HG02610 (cell line): ENCODE data around the gene LRRC18.

Experiments used
- ATAC-seq: cut with Tn5 transposase; IDR thresholded peaks from one replicate; pipeline ENCODE4 v1.9.1; 2021; ENCODE audit warnings: mild to moderate bottlenecking, moderate library complexity; ENCODE audit not compliant: unreplicated experiment

Gene LRRC18

DNA sequence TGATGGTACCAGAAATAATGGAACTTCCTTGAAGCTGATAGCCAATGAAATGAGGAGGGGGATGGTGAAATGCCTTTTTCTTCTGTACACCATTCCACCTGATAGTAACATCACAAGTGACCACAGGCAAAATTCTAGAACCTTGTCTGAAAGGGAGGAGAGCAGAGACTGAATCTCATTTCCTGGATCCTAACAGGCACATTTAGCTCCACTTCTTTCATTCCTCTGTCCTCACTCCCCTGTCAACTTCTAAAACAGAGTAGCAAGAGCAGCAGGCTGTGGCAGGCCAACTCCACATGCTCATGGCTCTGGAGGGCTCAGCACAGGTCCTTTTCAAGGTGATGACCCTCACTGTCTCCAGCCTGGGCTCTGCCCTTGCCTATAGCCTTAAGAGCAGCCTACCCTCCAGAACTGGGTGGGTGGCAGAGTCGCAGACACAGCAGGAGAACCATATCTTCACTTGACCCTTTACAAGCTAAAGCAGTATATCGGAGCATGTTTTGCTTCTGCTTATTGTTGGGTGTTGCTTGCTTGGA is at the start of gene LRRC18:
LRRC18 (minus strand) TSS at position 51 of the 536 bp plus-strand sequence. CDS start 25,685 bp downstream, outside the sequence.
- ATAC-seq: no peak

DNA sequence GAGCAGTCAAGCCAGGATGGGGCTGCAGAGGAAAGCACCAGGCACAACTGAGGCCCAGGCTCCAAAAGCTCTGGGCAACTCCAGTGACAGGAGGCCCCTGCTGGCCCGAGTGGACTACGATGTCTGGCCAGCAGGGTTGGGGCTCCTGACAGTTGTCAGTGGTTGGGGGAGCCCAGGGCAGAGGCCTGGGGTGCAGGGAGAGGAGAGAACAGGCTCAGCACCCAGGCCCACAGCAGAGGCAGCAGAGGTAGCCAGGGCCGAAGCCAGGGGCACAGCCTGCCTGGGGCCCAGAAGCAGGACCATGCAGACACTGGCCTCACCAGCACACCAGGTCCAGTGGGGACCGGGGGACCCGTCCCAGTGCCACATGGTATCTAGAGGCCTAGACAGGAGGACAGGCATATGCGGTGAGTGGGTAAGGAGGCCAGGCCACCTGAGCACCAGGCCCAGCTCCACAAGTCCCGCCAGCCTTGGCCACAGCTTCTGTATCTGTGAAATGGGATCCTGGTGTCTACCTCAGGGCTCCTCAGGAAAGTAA is 46.0 kb upstream of the LRRC18 start:
- ATAC-seq: no peak

DNA sequence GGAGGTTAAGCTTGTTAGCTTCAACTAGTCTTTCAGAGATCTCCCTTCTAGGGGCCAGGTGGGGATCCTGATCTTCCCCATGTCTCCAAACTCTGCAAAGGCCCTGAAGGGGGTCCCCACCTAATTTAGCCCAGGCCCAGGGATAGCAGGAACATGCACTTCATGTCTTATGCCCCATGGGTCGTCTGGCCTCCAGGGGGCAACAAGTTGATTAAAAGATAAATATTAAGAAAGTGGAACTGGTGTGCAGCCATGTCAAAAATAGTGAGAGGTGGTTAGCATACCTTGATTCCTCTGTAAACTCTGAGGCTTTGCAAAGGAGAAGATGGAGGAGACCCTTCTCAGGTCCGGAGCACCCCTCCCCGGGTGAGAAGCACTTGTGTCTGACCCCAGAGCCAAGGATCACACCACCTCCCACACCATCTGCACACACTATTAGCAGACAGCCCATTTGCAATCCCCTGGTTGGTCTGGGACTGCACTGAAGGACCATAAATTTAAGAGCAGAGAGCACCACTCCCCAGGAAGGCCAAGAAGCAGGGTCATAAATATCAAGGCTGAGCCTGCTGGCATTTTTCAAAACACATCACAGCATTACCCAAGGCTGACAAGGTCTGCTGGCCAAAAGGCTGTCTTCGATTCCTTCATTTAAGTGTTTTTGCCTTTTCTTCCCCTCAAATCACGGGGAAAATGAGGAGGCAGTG is 44.2 kb upstream of the LRRC18 start:
- ATAC-seq: no peak

- no peak for ATAC-seq
These were observed 42.9 kb upstream of the LRRC18 start for GRCh38 chr10:48982584-48982983.

- no peak for ATAC-seq
These were observed 41.8 kb upstream of the LRRC18 start for GRCh38 chr10:48981310-48981907.

DNA sequence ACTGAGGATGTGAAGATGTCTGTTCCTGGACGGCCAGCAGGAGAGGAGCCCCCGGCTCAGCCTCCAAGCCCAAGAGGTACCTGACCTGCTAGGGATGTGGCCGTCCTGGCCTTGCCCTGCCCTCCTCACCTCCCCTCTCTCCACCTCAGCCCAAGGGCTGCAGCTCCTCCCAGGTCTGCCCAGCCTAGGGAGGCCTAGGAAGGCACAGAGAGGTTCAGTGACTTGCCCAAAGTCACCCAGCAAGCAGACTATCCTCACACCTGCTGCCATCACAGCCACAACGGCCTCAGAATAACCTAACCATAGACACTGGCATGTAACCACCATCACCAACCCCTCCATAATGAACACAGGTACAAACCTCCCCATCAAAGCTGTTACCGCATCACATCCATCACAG is 38.7 kb upstream of the LRRC18 start:
- no peak for ATAC-seq

- ATAC-seq: no peak
These were observed 36.6 kb upstream of the LRRC18 start for GRCh38 chr10:48976196-48976595.

- ATAC-seq: no peak
These were observed 35.0 kb upstream of the LRRC18 start for GRCh38 chr10:48974510-48975156.

GRCh38 chr10:48973065-48973464 is 33.4 kb upstream of the LRRC18 start:
- no peak for ATAC-seq

DNA sequence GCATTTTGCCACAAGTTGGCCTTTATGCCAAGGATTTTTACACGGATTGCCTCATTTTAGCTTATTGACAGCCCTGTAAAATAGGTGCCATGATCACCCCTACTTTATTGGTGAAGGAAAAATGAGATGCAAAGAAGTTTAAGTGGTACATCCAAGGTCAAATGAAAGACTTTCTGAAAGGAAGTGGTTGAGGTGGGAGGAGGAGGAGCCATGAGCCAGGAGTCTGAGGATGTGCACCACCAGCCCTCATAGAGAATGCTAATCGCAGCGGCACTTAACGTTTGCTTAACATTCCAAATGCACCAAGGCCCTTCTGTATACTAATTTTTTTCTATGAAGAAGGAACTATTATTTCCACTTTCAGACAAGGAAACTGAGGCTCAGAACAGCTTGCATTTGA is 31.0 kb upstream of the LRRC18 start:
- no peak for ATAC-seq

DNA sequence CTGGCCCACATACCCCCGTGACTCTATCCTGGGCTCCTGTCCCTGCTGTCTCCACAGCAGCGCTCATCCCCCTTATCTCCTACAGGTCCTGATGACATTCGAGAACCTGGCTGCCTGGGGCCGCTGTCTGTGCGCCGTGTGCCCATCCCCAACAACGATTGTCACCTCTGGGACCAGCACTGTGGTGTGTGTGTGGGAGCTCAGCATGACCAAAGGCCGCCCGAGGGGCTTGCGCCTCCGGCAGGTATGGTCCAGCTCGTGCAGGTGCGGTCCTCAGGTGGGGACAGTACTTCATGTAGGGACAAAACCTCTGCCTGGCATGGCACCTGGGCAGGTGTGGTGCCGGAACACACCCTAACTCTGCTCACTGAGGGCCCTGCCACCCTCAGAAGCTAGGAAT is 30.4 kb upstream of the LRRC18 start:
- no peak for ATAC-seq

DNA sequence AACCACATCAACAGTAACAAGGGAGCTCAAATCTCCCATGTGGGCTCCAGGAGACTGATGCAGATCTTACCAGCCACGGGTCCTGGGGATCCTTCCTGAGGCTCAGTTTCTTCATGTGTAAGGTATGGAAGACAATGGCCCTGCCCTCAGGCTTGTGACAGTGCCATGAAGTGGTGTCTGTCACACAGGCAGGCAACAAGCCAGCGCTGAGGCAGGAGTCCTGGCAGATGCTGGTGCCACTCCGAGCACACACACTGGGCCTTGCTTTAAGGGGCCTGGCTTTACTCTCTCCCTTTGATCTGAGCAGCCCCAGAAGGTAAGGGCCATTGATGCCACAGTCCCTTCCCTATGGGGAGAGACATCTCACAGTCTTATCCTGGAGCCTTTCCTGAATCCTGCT is 28.4 kb upstream of the LRRC18 start:
- no peak for ATAC-seq

- ATAC-seq: no peak
These were observed 25.8 kb upstream of the LRRC18 start for GRCh38 chr10:48965460-48965859.

- ATAC-seq: no peak
These were observed 24.4 kb upstream of the LRRC18 start for GRCh38 chr10:48964038-48964437.

GRCh38 chr10:48958598-48959190 is 19.1 kb upstream of the LRRC18 start:
- ATAC-seq: no peak

DNA sequence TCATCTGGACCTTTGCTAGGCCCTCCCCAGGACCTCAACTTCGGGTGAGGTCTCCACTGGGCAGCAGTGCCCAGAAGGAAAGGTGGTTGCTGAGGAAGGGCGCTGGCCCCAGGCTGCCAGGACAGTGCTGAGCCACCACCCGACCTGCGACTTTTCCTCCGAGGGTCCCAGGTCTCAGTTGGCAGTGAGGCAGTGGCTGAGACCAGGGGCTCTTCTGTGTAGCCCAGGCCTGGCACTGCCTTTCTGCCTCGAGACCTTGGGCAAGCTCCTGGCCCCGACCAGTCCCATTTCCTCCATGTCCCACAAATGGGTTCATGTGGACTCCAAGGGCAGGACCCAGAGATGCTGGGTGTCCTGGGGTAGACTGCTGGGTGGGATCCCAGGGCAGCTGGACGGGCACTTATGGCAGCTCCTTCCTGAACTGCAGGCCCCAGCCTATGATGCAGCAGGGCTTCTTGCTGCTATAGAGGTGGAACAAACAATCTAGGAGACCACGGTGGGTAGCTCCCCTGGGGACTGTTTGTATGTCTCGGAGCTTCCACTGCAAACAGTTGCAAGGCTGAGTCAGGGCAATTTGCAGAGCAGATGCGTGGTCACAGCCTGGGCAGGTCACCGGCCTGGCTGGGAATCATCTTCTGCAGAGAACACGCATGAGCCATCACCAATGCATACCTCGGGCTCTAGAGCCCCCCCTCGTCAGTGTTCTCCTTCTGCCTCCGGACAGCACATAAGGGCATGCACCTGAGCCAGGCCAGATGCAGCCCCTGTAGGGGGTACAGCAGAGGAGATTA is 17.9 kb upstream of the LRRC18 start:
- no peak for ATAC-seq

DNA sequence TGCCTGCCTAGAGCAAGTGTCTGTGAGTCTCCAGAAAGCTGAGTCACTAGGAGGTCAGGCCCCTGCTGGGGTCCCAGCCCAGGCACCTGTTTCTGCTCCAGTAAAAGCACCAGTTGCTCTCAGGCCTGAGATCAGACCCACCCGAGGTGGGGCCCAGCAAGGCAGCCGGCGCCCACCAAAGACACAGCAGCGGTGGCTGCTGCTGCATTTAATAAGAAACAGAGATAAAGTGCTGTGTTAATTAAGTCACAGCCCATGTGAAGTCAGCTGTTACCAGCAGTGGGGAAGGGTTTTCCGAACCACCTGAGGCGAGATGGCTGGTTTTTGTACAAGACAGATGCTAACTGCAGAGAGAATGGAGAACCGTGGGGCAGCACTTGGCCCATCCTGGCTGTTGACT is 12.1 kb upstream of the LRRC18 start:
- ATAC-seq: no peak

DNA sequence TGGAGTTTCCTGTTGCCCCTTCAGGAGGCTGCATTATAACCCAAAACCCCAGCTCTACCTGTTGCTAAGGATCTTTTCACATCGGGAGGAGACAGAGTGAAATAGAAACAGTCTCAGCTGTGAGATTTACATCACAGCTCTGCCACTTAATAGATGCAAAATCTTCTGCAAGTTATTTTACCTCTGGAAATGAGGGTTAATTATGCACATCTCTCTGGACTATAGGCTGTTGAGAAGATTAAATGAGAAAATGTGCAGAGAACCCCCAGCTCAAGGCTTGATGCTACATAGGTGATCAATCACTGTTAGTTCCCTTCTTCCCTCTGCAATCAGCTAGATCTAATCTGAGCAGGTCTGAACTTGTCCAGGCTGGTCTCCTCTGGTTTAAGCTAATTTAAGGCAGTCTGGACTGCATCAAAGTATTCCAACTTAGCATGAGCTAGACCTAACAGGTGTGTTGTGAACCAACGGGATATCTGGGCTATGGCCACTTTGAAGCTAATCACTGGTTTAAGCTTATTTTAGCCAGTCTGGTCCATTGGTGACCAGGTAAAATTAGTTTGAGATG is 8.9 kb upstream of the LRRC18 start:
- ATAC-seq: no peak

DNA sequence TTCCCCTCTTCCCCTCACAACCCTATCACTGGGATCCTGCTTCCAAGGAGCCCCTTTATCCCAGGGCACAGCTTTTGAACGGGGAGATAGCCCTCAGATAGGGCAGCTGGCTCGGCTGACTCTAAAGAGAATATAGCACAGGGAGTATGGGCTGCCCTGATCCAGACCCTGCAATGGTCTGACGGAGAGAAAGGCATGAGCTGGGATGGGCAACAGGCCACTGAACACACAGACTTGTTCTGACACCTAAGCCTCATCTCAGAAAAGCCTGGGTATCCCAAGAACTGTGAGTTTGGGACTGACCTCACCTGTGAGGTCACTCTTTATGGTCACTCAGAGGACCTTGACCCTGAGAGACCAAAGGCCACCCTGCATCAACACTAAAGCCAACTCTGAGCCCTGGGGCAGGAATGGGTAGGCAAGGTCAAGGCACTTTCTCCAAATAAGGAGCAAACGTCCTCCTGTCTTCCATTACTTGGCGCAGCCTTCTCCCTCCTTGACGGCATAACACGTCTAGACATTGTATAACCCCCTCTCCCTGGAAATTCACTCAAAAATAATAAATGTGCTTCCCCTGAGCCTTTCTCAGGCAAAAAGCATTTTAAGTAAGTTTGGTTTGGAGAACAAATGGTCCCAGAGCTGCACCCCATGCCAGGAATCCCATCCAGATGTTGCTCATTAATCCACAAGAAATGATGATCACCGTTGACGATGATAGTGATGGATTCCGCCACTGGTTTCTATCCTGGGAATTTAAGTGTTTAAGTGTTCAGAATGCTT is 8.2 kb upstream of the LRRC18 start:
- no peak for ATAC-seq
